ENCODE measurements around the gene FUT7. TPM values are rescaled to one million over a fixed set of nuclear protein-coding genes. Genes with fewer than 3 reads are reported as not detected.

Gene FUT7
- total and polyA plus RNA-seq, 9 of the 15 experiments (the other 6 are each of a cell fraction or from before 2014, with no cell fraction given), result not detected

GRCh38 chr9:137046088-137046787 lies 14.3 kb upstream of the FUT7 start, which contains the start of gene NPDC1 (continued):
- TF ChIP-seq EWSR1 (IDR thresholded peaks at IDR 0.05; ENCODE audit: borderline replicate concordance, low read depth, partially characterized antibody) (no peak), SMC3 (conservative IDR thresholded peaks at IDR 0.05; ENCODE audit: insufficient read depth, low read depth, low read length) (peak; percentile 69), ZBTB5 (IDR thresholded peaks at IDR 0.05) (no peak), ARID4B (CRISPR knock-in tag; IDR thresholded peaks at IDR 0.05) (peak; percentile 90), PRMT5 (CRISPR knock-in tag; IDR thresholded peaks at IDR 0.05) (peak; percentile 91), GATAD2A (IDR thresholded peaks at IDR 0.05) (no peak), RBM39 (optimal IDR thresholded peaks at IDR 0.05; ENCODE audit: low read depth, low read length) (no peak), DMBX1 (CRISPR knock-in tag; IDR thresholded peaks at IDR 0.05; ENCODE audit: borderline replicate concordance) (peak; percentile 62; the same call in 1 of the 2 replicates), MTA3 (IDR thresholded peaks at IDR 0.05; ENCODE audit: borderline replicate concordance) (peak; percentile 45; the same call in 1 of the 2 replicates), GATA2 (CRISPR knock-in tag; IDR thresholded peaks at IDR 0.05) (no peak), ZNF175 (CRISPR knock-in tag; IDR thresholded peaks at IDR 0.05; ENCODE audit: low read depth) (no peak), TEAD1 (CRISPR knock-in tag; IDR thresholded peaks at IDR 0.05) (peak in 1 of 2 experiments; percentile 78; a peak in 2 of 4 replicates), YY1 (IDR thresholded peaks at IDR 0.05; ENCODE audit: borderline replicate concordance in 1 of 3, control insufficient read depth in 1 of 3, extremely low read depth in 1 of 3, insufficient read depth in 3 of 3, insufficient read length in 1 of 3, insufficient replicate concordance in 2 of 3, low read depth in 1 of 3, low read length in 2 of 3) (peak in 1 of 3 experiments; percentile 19), ZFX (CRISPR knock-in tag; IDR thresholded peaks at IDR 0.05) (peak; percentile 49), ZMIZ1 (IDR thresholded peaks at IDR 0.05; ENCODE audit: low read depth in 2 of 2, low read length in 2 of 2) (0 out of 4 replicates have a peak, but pooled peaks of 1 of the 2 experiments have one; percentile 33), XRCC5 (IDR thresholded peaks at IDR 0.05; ENCODE audit: low read depth, low read length) (peak; percentile 92)
